ENCODE results near the gene ACKR4. TPM values are rescaled to one million over a fixed set of nuclear protein-coding genes. Genes with fewer than 3 reads are reported as not detected.

The ACKR4 gene
- total and polyA plus RNA-seq, 7 donors = 0.11 to 0.64 (median 0.23) TPM; not detected in 1

DNA sequence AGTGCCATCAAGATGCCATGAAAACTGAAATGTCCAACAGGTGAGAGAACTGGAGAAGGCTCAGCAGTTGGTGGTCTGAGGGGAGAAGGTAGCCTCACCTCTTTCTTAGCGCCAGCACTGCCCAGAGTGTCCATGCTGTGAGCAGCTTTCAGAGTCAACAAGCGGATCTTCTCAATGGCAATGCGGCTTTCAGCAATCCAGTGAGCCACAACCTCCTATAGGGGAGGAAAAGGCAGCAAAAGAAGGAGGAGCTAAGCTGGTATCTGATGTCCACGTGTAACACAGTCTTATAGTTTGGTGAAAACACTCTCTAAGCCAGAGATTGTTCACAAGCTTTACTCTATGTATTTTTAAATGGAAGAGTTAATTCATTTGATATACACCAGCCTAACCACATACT, 36.1 kb upstream of the ACKR4 start:
- no peak for ATAC-seq
- DNase-seq = no peak
- TF ChIP-seq, protein P1, sequence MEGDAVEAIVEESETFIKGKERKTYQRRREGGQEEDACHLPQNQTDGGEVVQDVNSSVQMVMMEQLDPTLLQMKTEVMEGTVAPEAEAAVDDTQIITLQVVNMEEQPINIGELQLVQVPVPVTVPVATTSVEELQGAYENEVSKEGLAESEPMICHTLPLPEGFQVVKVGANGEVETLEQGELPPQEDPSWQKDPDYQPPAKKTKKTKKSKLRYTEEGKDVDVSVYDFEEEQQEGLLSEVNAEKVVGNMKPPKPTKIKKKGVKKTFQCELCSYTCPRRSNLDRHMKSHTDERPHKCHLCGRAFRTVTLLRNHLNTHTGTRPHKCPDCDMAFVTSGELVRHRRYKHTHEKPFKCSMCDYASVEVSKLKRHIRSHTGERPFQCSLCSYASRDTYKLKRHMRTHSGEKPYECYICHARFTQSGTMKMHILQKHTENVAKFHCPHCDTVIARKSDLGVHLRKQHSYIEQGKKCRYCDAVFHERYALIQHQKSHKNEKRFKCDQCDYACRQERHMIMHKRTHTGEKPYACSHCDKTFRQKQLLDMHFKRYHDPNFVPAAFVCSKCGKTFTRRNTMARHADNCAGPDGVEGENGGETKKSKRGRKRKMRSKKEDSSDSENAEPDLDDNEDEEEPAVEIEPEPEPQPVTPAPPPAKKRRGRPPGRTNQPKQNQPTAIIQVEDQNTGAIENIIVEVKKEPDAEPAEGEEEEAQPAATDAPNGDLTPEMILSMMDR (IDR thresholded peaks at IDR 0.05) = no peak
- Histone ChIP-seq H3K27me3 (ENCODE audit: insufficient read depth in 3 of 3, low read length in 2 of 3) (no peaks in the 10 kb centered on the region), H3K9me3 (no peaks in the 10 kb centered on the region), H3K36me3 (ENCODE audit: insufficient read depth in 1 of 2, low read depth in 1 of 2) (peaks cover 2 to 27% of the 10 kb centered on the region in 2 donors), H3K4me1 (no peaks in the 10 kb centered on the region), H3K27ac (no peak overlapping the region), H3K4me3 (no peak overlapping the region)
- 78 to 83% (median 80%) methylated on average over 4 of the region's 4 CpGs for WGBS, 3 donors
- intact Hi-C loops (cut with DNase I) = no loop called here

DNA sequence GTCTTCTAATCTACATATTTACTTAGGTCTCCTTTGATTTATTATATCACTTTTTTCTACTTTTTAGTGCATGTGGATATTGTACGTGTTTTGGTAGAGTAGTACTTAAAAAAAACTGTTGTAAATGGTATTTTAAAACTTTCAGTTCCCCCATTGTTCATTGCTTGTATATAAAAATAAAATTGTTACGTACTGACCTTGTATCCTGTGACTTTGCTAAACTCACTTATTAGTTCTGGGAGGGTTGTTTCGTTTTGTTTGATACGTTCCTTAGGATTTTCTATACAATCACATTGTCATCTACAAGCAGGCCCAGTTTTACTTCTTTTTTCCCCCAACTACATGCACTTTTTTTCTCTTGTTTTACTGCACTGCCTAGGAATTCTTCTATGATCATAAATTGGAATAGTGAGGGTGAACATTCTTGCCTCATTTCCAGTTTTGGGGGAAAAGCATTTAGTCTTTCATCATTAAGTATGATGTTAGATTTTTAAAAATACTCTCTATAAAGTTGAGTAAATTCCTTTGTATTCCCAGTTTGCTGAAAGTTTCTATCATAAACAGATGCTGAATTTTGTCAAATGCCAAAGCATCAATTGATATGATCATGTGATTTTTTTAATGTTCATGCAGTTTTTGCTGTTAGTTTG, 33.5 kb upstream of the ACKR4 start:
- intact Hi-C loops (cut with DNase I) = no loop called here
- 87 to 92% (median 90%) methylated on average over 4 of the region's 4 CpGs for WGBS, 3 donors

DNA sequence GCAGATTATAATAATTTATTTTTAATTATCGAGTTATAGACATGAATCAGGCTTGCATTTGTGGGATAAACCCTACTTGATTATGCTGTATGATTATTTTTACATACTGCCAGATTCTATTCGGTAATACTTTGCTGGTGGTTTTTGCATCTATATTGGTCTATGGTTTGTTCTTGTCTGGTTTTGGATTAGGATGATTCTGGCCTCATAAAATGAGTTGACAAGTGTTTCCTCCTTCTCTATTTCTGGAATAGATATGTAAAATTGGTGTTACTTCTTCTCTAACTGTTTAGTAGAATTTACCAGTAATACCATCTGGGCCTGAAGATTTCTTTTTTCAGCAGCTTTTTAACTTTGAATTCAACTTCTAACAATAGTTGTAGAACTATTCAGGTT, 33.0 kb upstream of the ACKR4 start:
- DNase-seq (no peak), ATAC-seq (no peak)
- no peak overlapping the region for H3K4me3 ChIP-seq
- no peaks in the 10 kb centered on the region for H3K4me1 ChIP-seq
- intact Hi-C loops (cut with DNase I) = no loop called here
- peaks cover 0 to 19% of the 10 kb centered on the region in 2 donors for H3K36me3 ChIP-seq (ENCODE audit: insufficient read depth in 1 of 2, low read depth in 1 of 2)
- WGBS, 3 donors = 85 to 88% (median 85%) methylated on average over 2 of the region's 2 CpGs
- TF ChIP-seq, protein P1 (IDR thresholded peaks at IDR 0.05) = no peak
- no peak overlapping the region for H3K27ac ChIP-seq
- H3K9me3 ChIP-seq = no peaks in the 10 kb centered on the region
- H3K27me3 ChIP-seq (ENCODE audit: insufficient read depth in 3 of 3, low read length in 2 of 3) = no peaks in the 10 kb centered on the region

More for the DNA sequence above, 33.5 kb upstream of the ACKR4 start:
- H3K27me3 ChIP-seq (ENCODE audit: insufficient read depth in 3 of 3, low read length in 2 of 3) = no peaks in the 10 kb centered on the region
- H3K4me1 ChIP-seq = no peaks in the 10 kb centered on the region
- DNase-seq (no peak), ATAC-seq (no peak)
- no peak overlapping the region for H3K27ac ChIP-seq
- H3K36me3 ChIP-seq (ENCODE audit: insufficient read depth in 1 of 2, low read depth in 1 of 2) = peaks cover 2 to 24% of the 10 kb centered on the region in 2 donors
- H3K9me3 ChIP-seq = no peaks in the 10 kb centered on the region
- TF ChIP-seq, protein P1 (IDR thresholded peaks at IDR 0.05) = no peak
- H3K4me3 ChIP-seq = no peak overlapping the region

DNA sequence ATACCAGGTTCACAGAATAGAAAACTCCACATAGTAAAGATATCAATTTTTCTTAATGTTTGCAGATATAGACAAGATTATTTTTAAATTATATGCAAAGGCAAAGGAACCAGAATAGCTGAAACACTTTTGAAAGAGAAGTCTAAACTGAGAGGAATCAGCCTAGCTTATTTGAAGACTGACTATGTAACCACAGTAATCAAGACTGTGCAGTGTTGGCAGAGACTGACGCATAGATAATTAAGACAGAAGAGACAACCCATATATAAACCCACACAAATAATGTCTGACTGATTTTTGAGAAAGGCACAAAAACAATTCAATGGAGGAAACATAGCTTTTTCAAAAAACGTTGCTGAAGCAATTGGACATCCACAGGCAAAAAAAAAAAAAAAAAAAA, 28.6 kb upstream of the ACKR4 start:
- no peak overlapping the region for H3K27ac ChIP-seq
- WGBS, 3 donors = 70 to 77% (median 72%) methylated on average over 2 of the region's 2 CpGs
- intact Hi-C loops (cut with DNase I) = no loop called here

More for the DNA sequence above, 28.6 kb upstream of the ACKR4 start:
- peaks cover 0 to 9% of the 10 kb centered on the region in 2 donors for H3K36me3 ChIP-seq (ENCODE audit: insufficient read depth in 1 of 2, low read depth in 1 of 2)
- TF ChIP-seq, protein P1 (IDR thresholded peaks at IDR 0.05) = no peak
- no peaks in the 10 kb centered on the region for H3K4me1 ChIP-seq
- DNase-seq = no peak
- peaks cover 7% of the 10 kb centered on the region for H3K9me3 ChIP-seq
- H3K4me3 ChIP-seq = no peak overlapping the region
- no peaks in the 10 kb centered on the region for H3K27me3 ChIP-seq (ENCODE audit: insufficient read depth in 3 of 3, low read length in 2 of 3)
- no peak for ATAC-seq

Measured in psoas muscle (tissue), 8 donors.